ENCODE results near the gene TEP1.

GRCh38 chr14:20412411-20412810, 890 bp downstream of the TEP1 start:
- no peak for TF ChIP-seq CTCF (conservative IDR thresholded peaks at IDR 0.05 in 1 of 2, IDR thresholded peaks at IDR 0.05 in 1 of 2; ENCODE audit: extremely low read depth in 1 of 2, insufficient read depth in 1 of 2, low read depth in 1 of 2, low read length in 2 of 2)
- TF ChIP-seq EZH2 (IDR thresholded peaks at IDR 0.05; ENCODE audit: borderline replicate concordance, low read length): no peak

Measured in mammary epithelial cell (primary cell).